ENCODE data around the gene TRAFD1.

The TRAFD1 gene

DNA sequence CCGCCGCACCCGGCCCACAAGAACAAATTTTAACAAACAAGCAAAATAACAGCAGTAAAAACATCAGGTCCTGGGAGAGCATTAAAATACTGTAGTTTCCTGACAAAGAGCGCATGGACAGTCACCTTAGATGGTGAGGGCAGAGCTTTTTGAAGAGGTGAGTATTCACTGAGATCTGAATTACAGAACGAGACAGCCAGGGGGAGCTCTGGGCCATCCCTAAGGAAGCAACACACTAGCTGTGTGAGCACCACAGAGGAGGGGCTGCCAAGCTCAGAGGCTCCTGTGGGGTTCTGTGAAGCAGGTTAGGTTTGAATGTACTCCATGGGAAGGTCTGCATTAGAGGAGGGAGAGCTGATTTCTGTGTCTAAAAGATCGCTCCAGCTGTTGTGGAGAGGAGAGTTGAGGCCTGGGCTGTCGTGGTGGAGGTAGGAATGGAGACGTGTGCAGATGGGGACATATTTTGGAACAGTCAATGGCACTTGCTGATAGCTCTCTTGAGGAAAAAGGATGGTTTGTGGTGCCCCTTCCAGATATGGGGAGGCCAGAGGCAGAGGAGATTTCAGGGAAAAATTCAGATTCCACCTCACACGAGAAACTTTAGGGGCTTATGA, 72.9 kb downstream of the TRAFD1 start:
- no peak for TF ChIP-seq MYC (IDR thresholded peaks at IDR 0.05; ENCODE audit: low read depth, low read length)
- TF ChIP-seq, protein P1, sequence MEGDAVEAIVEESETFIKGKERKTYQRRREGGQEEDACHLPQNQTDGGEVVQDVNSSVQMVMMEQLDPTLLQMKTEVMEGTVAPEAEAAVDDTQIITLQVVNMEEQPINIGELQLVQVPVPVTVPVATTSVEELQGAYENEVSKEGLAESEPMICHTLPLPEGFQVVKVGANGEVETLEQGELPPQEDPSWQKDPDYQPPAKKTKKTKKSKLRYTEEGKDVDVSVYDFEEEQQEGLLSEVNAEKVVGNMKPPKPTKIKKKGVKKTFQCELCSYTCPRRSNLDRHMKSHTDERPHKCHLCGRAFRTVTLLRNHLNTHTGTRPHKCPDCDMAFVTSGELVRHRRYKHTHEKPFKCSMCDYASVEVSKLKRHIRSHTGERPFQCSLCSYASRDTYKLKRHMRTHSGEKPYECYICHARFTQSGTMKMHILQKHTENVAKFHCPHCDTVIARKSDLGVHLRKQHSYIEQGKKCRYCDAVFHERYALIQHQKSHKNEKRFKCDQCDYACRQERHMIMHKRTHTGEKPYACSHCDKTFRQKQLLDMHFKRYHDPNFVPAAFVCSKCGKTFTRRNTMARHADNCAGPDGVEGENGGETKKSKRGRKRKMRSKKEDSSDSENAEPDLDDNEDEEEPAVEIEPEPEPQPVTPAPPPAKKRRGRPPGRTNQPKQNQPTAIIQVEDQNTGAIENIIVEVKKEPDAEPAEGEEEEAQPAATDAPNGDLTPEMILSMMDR (IDR thresholded peaks at IDR 0.05; ENCODE audit: low read depth, low read length): peak; percentile 79
- DNase-seq (ENCODE audit: low read depth): peak; percentile 77
- H3K4me3 ChIP-seq (ENCODE audit: low read depth, low read length): no peak overlapping the region

DNA sequence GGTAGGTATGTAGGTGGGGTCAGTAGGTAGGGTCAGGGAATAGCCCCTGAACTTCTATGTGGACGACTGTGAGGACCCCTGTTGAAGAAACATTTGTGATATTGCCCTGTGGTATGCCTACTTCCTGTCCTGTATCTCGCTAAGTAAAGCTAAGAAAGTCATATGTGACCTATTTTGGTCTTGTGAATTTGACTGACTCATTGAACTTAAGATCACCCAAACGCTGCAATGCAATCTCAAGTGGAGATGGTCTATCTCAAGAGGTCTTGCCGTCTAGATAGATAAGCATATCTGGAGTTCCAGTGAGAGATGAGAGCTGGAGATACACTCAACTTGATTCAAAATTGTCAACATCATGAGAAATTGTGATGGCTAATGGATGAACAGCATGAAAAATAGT, 73.8 kb downstream of the TRAFD1 start:
- H3K4me3 ChIP-seq (ENCODE audit: low read depth, low read length): no peak overlapping the region
- no peak for DNase-seq (ENCODE audit: low read depth)
- TF ChIP-seq, protein P1 (IDR thresholded peaks at IDR 0.05; ENCODE audit: low read depth, low read length): no peak
- TF ChIP-seq, protein P2, sequence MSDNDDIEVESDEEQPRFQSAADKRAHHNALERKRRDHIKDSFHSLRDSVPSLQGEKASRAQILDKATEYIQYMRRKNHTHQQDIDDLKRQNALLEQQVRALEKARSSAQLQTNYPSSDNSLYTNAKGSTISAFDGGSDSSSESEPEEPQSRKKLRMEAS (IDR thresholded peaks at IDR 0.05; ENCODE audit: low read depth, low read length): no peak
- TF ChIP-seq POLR2A (IDR thresholded peaks at IDR 0.05; ENCODE audit: extremely low read depth, insufficient read length) (no peak), MYC (IDR thresholded peaks at IDR 0.05; ENCODE audit: low read depth, low read length) (no peak)
